DOHH2 (cell line): ENCODE results near the gene ADAMTS15.

Source experiments
- EZH2phosphoT487 ChIP-seq: fragments of 200-600 bp; sonication (generic); IDR thresholded peaks from 2 replicates; pipeline ENCODE4 v1.6.1; 2017; ENCODE audit warnings: borderline replicate concordance, mild to moderate bottlenecking, antibody characterized with exemption, low read length, moderate library complexity, mixed read lengths
- TF ChIP-seq, protein P1 (sequence below): fragments of 200-600 bp; sonication (generic); IDR thresholded peaks from one replicate; pipeline ENCODE4 v1.5.1; 2014; ENCODE audit warnings: antibody characterized with exemption, mild to moderate bottlenecking, low read depth, low read length; ENCODE audit not compliant: poor library complexity, severe bottlenecking

DNA sequence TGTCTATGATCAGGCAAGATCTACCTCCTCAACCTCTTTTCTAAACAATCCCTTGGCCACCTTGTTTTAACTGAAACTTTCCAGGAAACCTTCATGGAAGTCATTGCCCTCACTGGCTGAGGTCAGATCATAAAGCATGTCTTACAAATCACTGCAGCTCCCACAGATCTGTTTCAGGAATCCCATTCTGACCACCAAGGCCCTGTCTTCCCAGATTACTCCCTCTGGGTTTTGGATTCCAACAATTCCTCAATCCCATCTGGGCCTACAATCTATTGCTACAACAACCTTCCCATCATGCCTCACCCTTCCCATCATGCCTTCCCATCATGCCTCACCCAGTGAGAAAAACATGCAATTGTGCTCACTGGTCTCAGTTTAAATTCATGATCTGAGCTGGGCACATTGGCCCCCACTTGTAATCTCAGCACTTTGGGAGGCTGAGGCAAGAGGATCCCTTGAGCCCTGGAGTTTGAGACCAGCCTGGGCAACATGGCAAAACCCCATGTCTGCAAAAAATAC lies 15.9 kb downstream of the ADAMTS15 start:
- TF ChIP-seq, protein P1, sequence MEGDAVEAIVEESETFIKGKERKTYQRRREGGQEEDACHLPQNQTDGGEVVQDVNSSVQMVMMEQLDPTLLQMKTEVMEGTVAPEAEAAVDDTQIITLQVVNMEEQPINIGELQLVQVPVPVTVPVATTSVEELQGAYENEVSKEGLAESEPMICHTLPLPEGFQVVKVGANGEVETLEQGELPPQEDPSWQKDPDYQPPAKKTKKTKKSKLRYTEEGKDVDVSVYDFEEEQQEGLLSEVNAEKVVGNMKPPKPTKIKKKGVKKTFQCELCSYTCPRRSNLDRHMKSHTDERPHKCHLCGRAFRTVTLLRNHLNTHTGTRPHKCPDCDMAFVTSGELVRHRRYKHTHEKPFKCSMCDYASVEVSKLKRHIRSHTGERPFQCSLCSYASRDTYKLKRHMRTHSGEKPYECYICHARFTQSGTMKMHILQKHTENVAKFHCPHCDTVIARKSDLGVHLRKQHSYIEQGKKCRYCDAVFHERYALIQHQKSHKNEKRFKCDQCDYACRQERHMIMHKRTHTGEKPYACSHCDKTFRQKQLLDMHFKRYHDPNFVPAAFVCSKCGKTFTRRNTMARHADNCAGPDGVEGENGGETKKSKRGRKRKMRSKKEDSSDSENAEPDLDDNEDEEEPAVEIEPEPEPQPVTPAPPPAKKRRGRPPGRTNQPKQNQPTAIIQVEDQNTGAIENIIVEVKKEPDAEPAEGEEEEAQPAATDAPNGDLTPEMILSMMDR = no peak
- TF ChIP-seq EZH2phosphoT487 = no peak
